ENCODE measurements around the gene TMEM45B. TPM values are rescaled to one million over a fixed set of nuclear protein-coding genes. Genes with fewer than 3 reads are reported as not detected.

Gene TMEM45B
- polyA plus RNA-seq, 2 of the 4 experiments (the other 2 are of a cell fraction): 0.44 TPM; not detected in 1

GRCh38 chr11:129852125-129852740, 36.6 kb downstream of the TMEM45B start (continued):
- TF ChIP-seq ESRRA (IDR thresholded peaks at IDR 0.05; ENCODE audit: borderline replicate concordance, low read length): no peak

DNA sequence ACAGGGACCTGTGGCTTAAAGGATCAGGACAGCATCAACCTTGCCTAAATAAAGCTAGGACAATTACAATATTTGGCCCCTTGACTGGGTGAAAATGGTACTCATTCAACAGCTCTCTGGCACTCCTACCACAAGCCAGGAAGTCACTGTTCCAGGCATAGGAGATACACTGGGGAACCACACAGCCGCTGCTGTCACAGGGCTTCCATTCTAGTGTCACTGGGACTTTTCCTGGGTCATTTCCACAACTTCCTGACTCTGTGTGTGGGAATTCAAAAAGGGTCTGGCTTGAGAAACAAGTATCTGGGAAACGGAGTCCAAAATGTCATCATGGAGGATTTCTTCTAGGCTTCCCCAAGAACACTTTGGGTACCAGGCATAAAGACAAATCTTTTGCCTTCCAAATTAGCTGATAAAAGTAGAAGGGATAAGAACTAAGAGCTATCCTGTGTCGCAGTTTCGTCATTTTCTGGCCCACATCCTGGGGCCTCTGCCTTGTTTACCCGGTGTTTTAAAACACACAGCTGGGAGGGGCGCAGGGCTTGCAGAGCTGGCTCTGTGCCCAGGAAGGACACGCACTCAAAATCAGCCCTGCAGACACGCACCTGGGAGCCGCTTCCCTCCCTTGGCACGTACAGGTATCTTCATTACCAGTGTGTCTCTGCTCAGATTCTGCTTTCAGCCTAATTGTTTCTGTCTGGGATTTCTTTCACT, 38.0 kb downstream of the TMEM45B start:
- ChIA-PET POLR2A (no interaction called here), CTCF (no interaction called here)
- TF ChIP-seq RAD21 (conservative IDR thresholded peaks at IDR 0.05 in 1 of 2, IDR thresholded peaks at IDR 0.05 in 1 of 2) (no peak), PHF8 (IDR thresholded peaks at IDR 0.05; ENCODE audit: borderline replicate concordance, low read depth) (no peak), HMGXB4 (CRISPR knock-in tag; IDR thresholded peaks at IDR 0.05; ENCODE audit: borderline replicate concordance) (no peak), CBX2 (IDR thresholded peaks at IDR 0.05; ENCODE audit: borderline replicate concordance, low read depth) (no peak), USF2 (IDR thresholded peaks at IDR 0.05) (no peak)
- H3K9me3 ChIP-seq: no peaks in the 10 kb centered on the region
- peak overlapping the region; percentile 44 to 69; a peak in 4 of 6 replicates for H3K27ac ChIP-seq
- peak; percentile 38 to 62; a peak in 3 of 6 replicates for ATAC-seq
- peak in 1 of 2 experiments; percentile 48 for DNase-seq (ENCODE audit: low read depth in 1 of 2, low spot score in 1 of 2)
- WGBS (ENCODE audit: missing lambda C conversion rate): 18% methylated on average over 10 of the region's 10 CpGs
- no peak overlapping the region for H3K4me3 ChIP-seq
- no peak for FAIRE-seq
- H3K4me2 ChIP-seq: peak overlapping the region; percentile 55
- peaks cover 15% of the 10 kb centered on the region for H3K4me1 ChIP-seq

GRCh38 chr11:129854232-129854805, 38.7 kb downstream of the TMEM45B start:
- FAIRE-seq (no peak), DNase-seq (ENCODE audit: low read depth in 1 of 2, low spot score in 1 of 2) (no peak), ATAC-seq (peak; percentile 37 to 50; a peak in 4 of 6 replicates)
- TF ChIP-seq PBX3 (IDR thresholded peaks at IDR 0.05): no peak
- no peak for TF ChIP-seq RNF2 (IDR thresholded peaks at IDR 0.05; ENCODE audit: borderline replicate concordance, low read depth)
- no peak for TF ChIP-seq ZFP36 (IDR thresholded peaks at IDR 0.05; ENCODE audit: borderline replicate concordance, partially characterized antibody)
- TF ChIP-seq RCOR1 (IDR thresholded peaks at IDR 0.05; ENCODE audit: low read depth, low read length): no peak
- peaks cover 15% of the 10 kb centered on the region for H3K4me1 ChIP-seq
- H3K4me2 ChIP-seq: peak overlapping the region; percentile 55
- POLR2A ChIA-PET: no interaction called here
- H3K27ac ChIP-seq: peak overlapping the region; percentile 15 to 69; a peak in 3 of 6 replicates
- CTCF ChIA-PET: no interaction called here
- no peak overlapping the region for H3K4me3 ChIP-seq
- no peaks in the 10 kb centered on the region for H3K9me3 ChIP-seq
- WGBS (ENCODE audit: missing lambda C conversion rate): 87% methylated on average over 7 of the region's 7 CpGs

DNA sequence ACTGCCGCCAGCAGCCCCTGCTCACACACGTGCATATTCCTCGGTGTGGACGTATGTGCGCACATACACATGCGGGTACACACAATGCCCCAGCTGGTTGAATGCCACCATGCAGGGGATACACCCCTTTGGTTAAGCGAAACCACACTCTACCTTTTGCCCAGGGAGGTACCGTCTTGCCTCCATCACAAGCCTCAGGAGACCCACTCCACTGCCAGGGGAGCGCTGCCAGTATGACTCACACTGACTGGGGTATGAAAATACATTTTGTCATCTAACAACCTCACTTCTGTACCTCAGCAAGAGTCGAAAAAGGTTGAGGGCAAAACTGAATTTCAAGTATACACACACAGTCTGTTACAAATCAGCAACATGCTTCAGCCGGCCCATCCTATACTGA, 39.4 kb downstream of the TMEM45B start:
- no peak for FAIRE-seq
- TF ChIP-seq ESRRA (IDR thresholded peaks at IDR 0.05; ENCODE audit: borderline replicate concordance, low read length) (no peak), PBX3 (IDR thresholded peaks at IDR 0.05) (no peak)
- H3K4me3 ChIP-seq: no peak overlapping the region
- ChIA-PET POLR2A (no interaction called here), CTCF (no interaction called here)
- no peaks in the 10 kb centered on the region for H3K9me3 ChIP-seq
- no peak for DNase-seq (ENCODE audit: low read depth in 1 of 2, low spot score in 1 of 2)
- H3K4me2 ChIP-seq: no peak overlapping the region
- peaks cover 15% of the 10 kb centered on the region for H3K4me1 ChIP-seq
- H3K27ac ChIP-seq: no peak overlapping the region
- WGBS (ENCODE audit: missing lambda C conversion rate): 89% methylated on average over 5 of the region's 11 CpGs
- ATAC-seq: peak in 1 of 2 experiments; percentile 20; a peak in 3 of 6 replicates
